HEK293 (cell line): ENCODE measurements around the gene PI4KA.
"Not testable (repeated sequence)": the region's sequence is repeated elsewhere in the genome, so short reads cannot be mapped to it uniquely, and the experiment has no call there.

Source experiments
- CTCF ChIA-PET: fragments of 350-600 bp; formaldehyde crosslinking; extraction: SDS; loops from one replicate; lab custom pipeline; 2021; ENCODE audit warnings: antibody characterized with exemption; lab: Yijun Ruan, JAX
- POLR2A ChIA-PET: fragments of 300-600 bp; formaldehyde crosslinking; extraction: SDS; loops from one replicate; lab custom pipeline; 2020; ENCODE audit warnings: antibody characterized with exemption, inconsistent platforms; lab: Yijun Ruan, JAX
- H3K27ac ChIP-seq: fragments of 200-500 bp; sonication (Bioruptor generic); 2 replicates; pipeline ENCODE4 v1.5.1; 2014; ENCODE audit warnings: low read depth, low read length, control low read depth, inconsistent platforms; ENCODE audit errors: extremely low read depth
- H3K36me3 ChIP-seq, 2 experiments: fragments of 200-500 bp in 1 of 2; sonication (Bioruptor generic) in 1 of 2; 1 replicate in 1 of 2; 2 replicates in 1 of 2; pipeline ENCODE4 v1.5.1; 2014 to 2017; ENCODE audit warnings: inconsistent platforms in 2 of 2, low read length in 2 of 2; ENCODE audit not compliant: control insufficient read depth in 2 of 2, insufficient read depth in 1 of 2
- H3K4me1 ChIP-seq: fragments of 200-500 bp; sonication (Bioruptor generic); 2 replicates; pipeline ENCODE4 v1.5.1; 2014; ENCODE audit warnings: mild to moderate bottlenecking, low read length, inconsistent platforms; ENCODE audit not compliant: control insufficient read depth, insufficient read depth
- H3K4me3 ChIP-seq: 2 replicates; pipeline ENCODE4 v1.5.1; 2011; ENCODE audit warnings: low read depth, mild to moderate bottlenecking, control low read depth, low read length, moderate library complexity
- H3K9me3 ChIP-seq: fragments of 200-500 bp; sonication (Bioruptor generic); 2 replicates; pipeline ENCODE4 v1.5.1; 2014; ENCODE audit warnings: low read depth, low read length, inconsistent platforms; ENCODE audit not compliant: control insufficient read depth, insufficient read depth
- ELK4 ChIP-seq: IDR thresholded peaks from 2 replicates; pipeline ENCODE4 v1.6.1; 2011; ENCODE audit warnings: mild to moderate bottlenecking, low read depth, low read length, borderline replicate concordance
- GFI1B ChIP-seq: fragments of 450-650 bp; formaldehyde crosslinking; IDR thresholded peaks from 2 replicates; pipeline ENCODE4 v1.5.1; 2016; ENCODE audit warnings: missing biosample characterization, missing genetic modification characterization
- GLIS1 ChIP-seq: fragments of 450-650 bp; formaldehyde crosslinking; IDR thresholded peaks from 2 replicates; pipeline ENCODE4 v1.5.1; 2016; ENCODE audit warnings: missing biosample characterization, missing genetic modification characterization
- IKZF3 ChIP-seq: fragments of 450-650 bp; IDR thresholded peaks from 2 replicates; pipeline ENCODE4 v1.5.0; 2018; ENCODE audit warnings: missing biosample characterization, mild to moderate bottlenecking, missing genetic modification characterization, moderate library complexity
- PRDM6 ChIP-seq: fragments of 450-650 bp; formaldehyde crosslinking; IDR thresholded peaks from 2 replicates; pipeline ENCODE4 v1.5.1; 2017; ENCODE audit warnings: missing biosample characterization, missing genetic modification characterization
- TSHZ1 ChIP-seq: fragments of 450-650 bp; formaldehyde crosslinking; IDR thresholded peaks from 2 replicates; pipeline ENCODE4 v1.5.1; 2016; ENCODE audit warnings: missing biosample characterization, missing genetic modification characterization, borderline replicate concordance
- ZBTB6 ChIP-seq: fragments of 450-650 bp; formaldehyde crosslinking; IDR thresholded peaks from 2 replicates; pipeline ENCODE4 v1.5.1; 2017; ENCODE audit warnings: missing biosample characterization, missing genetic modification characterization
- ZBTB7A ChIP-seq: fragments of 450-650 bp; formaldehyde crosslinking; IDR thresholded peaks from 2 replicates; pipeline ENCODE4 v1.5.1; 2016; ENCODE audit warnings: low read depth, missing biosample characterization, missing genetic modification characterization
- ZNF10 ChIP-seq: fragments of 450-650 bp; formaldehyde crosslinking; IDR thresholded peaks from 2 replicates; pipeline ENCODE4 v1.5.1; 2017; ENCODE audit warnings: missing biosample characterization, missing genetic modification characterization
- ZNF133 ChIP-seq: fragments of 450-650 bp; formaldehyde crosslinking; IDR thresholded peaks from 2 replicates; pipeline ENCODE4 v1.5.1; 2016; ENCODE audit warnings: missing biosample characterization, missing genetic modification characterization
- ZNF302 ChIP-seq: fragments of 450-650 bp; formaldehyde crosslinking; IDR thresholded peaks from 2 replicates; pipeline ENCODE4 v1.5.1; 2016; ENCODE audit warnings: missing biosample characterization, missing genetic modification characterization, low read depth
- ZNF311 ChIP-seq: fragments of 450-650 bp; formaldehyde crosslinking; IDR thresholded peaks from 2 replicates; pipeline ENCODE4 v1.5.1; 2017; ENCODE audit warnings: missing biosample characterization, missing genetic modification characterization, borderline replicate concordance
- ZNF354C ChIP-seq: fragments of 450-650 bp; formaldehyde crosslinking; IDR thresholded peaks from 2 replicates; pipeline ENCODE4 v1.5.1; 2016; ENCODE audit warnings: missing biosample characterization, missing genetic modification characterization, low read depth, borderline replicate concordance
- ZNF37A ChIP-seq: fragments of 450-650 bp; IDR thresholded peaks from 2 replicates; pipeline ENCODE4 v1.5.1; 2018; ENCODE audit warnings: missing biosample characterization, missing genetic modification characterization
- ZNF391 ChIP-seq: fragments of 450-650 bp; formaldehyde crosslinking; IDR thresholded peaks from 2 replicates; pipeline ENCODE4 v1.5.1; 2016; ENCODE audit warnings: low read depth, missing biosample characterization, missing genetic modification characterization, borderline replicate concordance
- ZNF398 ChIP-seq: fragments of 450-650 bp; formaldehyde crosslinking; IDR thresholded peaks from 2 replicates; pipeline ENCODE4 v1.5.1; 2017; ENCODE audit warnings: missing biosample characterization, missing genetic modification characterization
- ZNF416 ChIP-seq: fragments of 450-650 bp; formaldehyde crosslinking; IDR thresholded peaks from 2 replicates; pipeline ENCODE4 v1.5.1; 2016; ENCODE audit warnings: missing biosample characterization, missing genetic modification characterization
- ZNF529 ChIP-seq: fragments of 450-650 bp; formaldehyde crosslinking; IDR thresholded peaks from 2 replicates; pipeline ENCODE4 v1.5.1; 2017; ENCODE audit warnings: missing genetic modification characterization, missing biosample characterization; ENCODE audit not compliant: insufficient replicate concordance
- ZNF645 ChIP-seq: fragments of 450-650 bp; formaldehyde crosslinking; IDR thresholded peaks from 2 replicates; pipeline ENCODE4; 2016; ENCODE audit warnings: missing biosample characterization, missing genetic modification characterization
- ZNF837 ChIP-seq: fragments of 450-650 bp; formaldehyde crosslinking; IDR thresholded peaks from 2 replicates; pipeline ENCODE4 v1.5.1; 2016; ENCODE audit warnings: missing biosample characterization, missing genetic modification characterization

PI4KA gene

GRCh38 chr22:20903093-20903492, 44.5 kb upstream of the PI4KA start (continued):
- no peak for TF ChIP-seq ZBTB6 (tag by site-specific recombination)
- no peak for TF ChIP-seq ZNF10 (tag by site-specific recombination)
- TF ChIP-seq ELK4: no peak
- TF ChIP-seq GFI1B (tag by site-specific recombination): no peak
- no peak for TF ChIP-seq GLIS1
- TF ChIP-seq ZNF37A (tag by site-specific recombination): no peak
- no peak for TF ChIP-seq ZNF416
- no peak for TF ChIP-seq ZNF837
- TF ChIP-seq PRDM6 (tag by site-specific recombination): no peak
- TF ChIP-seq ZNF354C: no peak
- TF ChIP-seq ZNF529 (tag by site-specific recombination): no peak
- TF ChIP-seq, all 188 proteins: peak for 0

- not testable (repeated sequence) for H3K4me1 ChIP-seq, H3K4me3 ChIP-seq, H3K9me3 ChIP-seq, H3K27ac ChIP-seq, H3K36me3 ChIP-seq
- TF ChIP-seq GLIS1: peak; percentile 63
- ChIA-PET POLR2A (interaction anchor here (0.6 to 1.0 kb wide), 2 partner anchors 16 to 81 kb away, joined by 5 to 7 read pairs; partner anchors contain the start of genes CRKL and LZTR1), CTCF (interaction anchor here (0.5 to 0.7 kb wide), 4 partner anchors 12 to 30 kb away, joined by 3 to 4 read pairs (median 4); no protein-coding TSS in a partner anchor)
These were observed 42.8 kb upstream of the PI4KA start for GRCh38 chr22:20901093-20902033.

- H3K4me3 ChIP-seq: no peak overlapping the region
- H3K4me1 ChIP-seq: no peaks in the 10 kb centered on the region
- CTCF ChIA-PET: interaction anchor here (3.5 kb wide), 1 partner anchor 14 kb away, joined by 18 read pairs; no protein-coding TSS in a partner anchor
- POLR2A ChIA-PET: no interaction called here
- no peaks in the 10 kb centered on the region for H3K9me3 ChIP-seq
- H3K27ac ChIP-seq: no peak overlapping the region
- H3K36me3 ChIP-seq: no peaks in the 10 kb centered on the region
- TF ChIP-seq ZNF391 (tag by site-specific recombination): no peak
- TF ChIP-seq ZNF311: no peak
- no peak for TF ChIP-seq ZNF133 (tag by site-specific recombination)
- no peak for TF ChIP-seq ZNF398 (tag by site-specific recombination)
- no peak for TF ChIP-seq ZBTB7A (tag by site-specific recombination)
- TF ChIP-seq IKZF3 (tag by site-specific recombination): no peak
- no peak for TF ChIP-seq ZNF302 (tag by site-specific recombination)
- TF ChIP-seq ZNF645: no peak
- no peak for TF ChIP-seq TSHZ1 (tag by site-specific recombination)
These were observed 41.3 kb upstream of the PI4KA start for GRCh38 chr22:20899827-20900423.
